Loucy (cell line): ENCODE results near the gene CHM.

ENCODE experiments used
- CTCF ChIP-seq: fragments of 200-600 bp; sonication (generic); conservative IDR thresholded peaks from 2 replicates; pipeline ENCODE4 v1.5.1; 2014; ENCODE audit warnings: mild to moderate bottlenecking, antibody characterized with exemption, low read length
- EZH2phosphoT487 ChIP-seq: fragments of 200-600 bp; IDR thresholded peaks from 2 replicates; pipeline ENCODE4 v1.6.1; 2018; ENCODE audit warnings: antibody characterized with exemption, mild to moderate bottlenecking, moderate library complexity, borderline replicate concordance

- TF ChIP-seq CTCF (no peak), EZH2phosphoT487 (no peak)
Measured at GRCh38 chrX:85859426-85859825, 187.9 kb downstream of the CHM start.
